ENCODE data around the gene FGD5.
A peak's percentile ranks its signal among the peaks of the same experiment; 100 is the strongest.
"Not testable (repeated sequence)": the region's sequence is repeated elsewhere in the genome, so short reads cannot be mapped to it uniquely, and the experiment has no call there.

Gene FGD5

DNA sequence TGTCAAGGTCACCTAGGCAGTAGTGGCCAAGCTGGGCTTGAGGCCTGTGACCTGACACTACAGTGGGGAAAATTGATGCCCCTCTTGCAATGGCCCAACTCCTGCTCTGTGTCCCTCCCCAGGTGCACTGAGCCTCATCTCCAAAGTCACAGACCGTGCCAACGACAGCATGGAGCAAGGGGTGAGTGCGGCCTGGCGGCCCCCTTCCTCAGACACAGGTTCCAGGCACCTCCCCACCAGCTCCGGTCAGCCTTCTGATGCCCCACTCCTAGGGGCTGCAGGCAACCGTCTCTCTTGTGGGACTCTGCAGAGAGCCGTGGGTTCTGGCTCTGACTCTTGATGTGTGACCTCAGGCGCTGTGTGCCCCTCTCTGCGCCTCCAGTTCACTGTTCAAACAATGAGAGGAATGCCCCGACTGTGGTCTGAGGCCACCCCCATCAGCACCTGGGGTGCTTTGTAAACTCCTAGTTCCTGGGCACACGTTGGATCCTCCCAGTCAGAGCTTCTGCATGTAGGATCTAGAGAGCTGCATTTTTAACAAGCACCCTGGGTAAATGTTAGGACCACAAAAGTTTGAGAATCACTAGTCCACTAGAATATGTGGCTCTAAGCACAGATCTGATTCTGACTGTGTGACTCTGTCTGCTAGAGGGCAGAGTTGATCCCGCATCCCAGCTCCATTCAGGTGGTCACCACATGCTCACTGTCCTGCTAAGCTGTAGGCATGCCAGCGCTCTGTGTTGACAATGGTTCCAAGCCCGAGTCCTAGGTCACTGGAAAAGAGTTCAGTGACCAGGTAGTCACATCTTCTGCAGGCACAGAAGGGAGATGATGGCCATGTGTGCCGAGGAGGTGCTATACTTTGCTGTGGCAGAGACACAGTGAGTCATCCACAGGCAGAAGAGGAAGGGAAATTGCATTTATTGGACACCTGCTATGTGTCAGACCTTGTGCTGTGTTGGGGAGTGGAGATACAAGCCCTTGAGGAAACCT is 82.4 kb downstream of the FGD5 start:
- DNase-seq (ENCODE audit: low read depth in 1 of 2, low spot score in 1 of 2): no peak

DNA sequence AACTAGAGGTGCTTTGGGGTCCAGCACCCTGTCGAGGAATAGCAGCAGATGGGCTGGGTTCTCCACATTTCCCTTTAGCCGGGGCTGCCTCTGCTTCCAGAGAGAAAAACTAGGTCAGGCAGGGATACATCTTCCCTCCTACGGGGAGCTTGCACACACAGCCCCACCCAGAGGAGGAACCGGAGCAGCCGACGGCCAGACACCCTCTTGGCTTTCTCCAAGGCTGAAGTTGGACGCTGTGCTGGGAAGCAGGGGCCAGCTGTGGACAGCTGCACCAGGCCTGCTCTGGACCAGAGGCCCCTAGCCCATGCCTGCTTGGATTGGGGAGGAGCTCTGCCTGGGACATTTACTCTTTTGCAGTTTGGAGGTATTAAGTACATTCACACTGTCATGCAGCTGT is 84.0 kb downstream of the FGD5 start:
- no peak for DNase-seq (ENCODE audit: low read depth in 1 of 2, low spot score in 1 of 2)

GRCh38 chr3:14903501-14903900 is 84.7 kb downstream of the FGD5 start:
- not testable (repeated sequence) for DNase-seq (ENCODE audit: low read depth in 1 of 2, low spot score in 1 of 2)

GRCh38 chr3:14905055-14905657 is 86.4 kb downstream of the FGD5 start:
- no peak for DNase-seq (ENCODE audit: low read depth in 1 of 2, low spot score in 1 of 2)

DNA sequence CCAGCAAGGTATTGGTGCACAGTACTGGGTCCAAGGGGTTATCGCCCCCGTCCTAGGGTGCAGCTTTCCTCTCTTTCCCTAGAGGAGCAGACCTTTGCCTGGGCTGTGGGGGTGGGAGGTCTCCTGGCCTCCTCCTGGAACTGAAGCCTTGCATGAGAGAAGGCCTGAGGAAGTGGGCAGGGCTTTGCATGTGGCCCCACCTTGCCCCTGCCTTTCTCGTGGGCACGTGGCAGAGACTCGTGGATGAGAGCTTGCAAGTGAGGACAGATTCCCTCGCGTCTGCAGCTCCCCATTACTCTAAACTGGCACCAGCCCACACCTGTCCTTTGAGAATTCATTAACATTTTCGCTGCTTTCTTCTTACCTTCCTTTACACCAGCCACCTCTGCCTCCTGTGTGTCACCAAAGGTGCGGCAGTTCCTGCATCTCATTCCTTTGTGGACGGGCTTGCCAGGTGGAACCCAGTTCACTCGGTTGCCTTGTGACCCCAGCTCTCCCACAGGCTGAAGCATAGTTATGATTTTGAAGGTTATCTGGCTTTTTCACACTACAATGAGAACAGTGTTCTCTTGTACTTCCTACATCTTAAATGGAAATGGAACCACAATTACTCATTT is 87.7 kb downstream of the FGD5 start:
- no peak for DNase-seq (ENCODE audit: low read depth in 1 of 2, low spot score in 1 of 2)

DNA sequence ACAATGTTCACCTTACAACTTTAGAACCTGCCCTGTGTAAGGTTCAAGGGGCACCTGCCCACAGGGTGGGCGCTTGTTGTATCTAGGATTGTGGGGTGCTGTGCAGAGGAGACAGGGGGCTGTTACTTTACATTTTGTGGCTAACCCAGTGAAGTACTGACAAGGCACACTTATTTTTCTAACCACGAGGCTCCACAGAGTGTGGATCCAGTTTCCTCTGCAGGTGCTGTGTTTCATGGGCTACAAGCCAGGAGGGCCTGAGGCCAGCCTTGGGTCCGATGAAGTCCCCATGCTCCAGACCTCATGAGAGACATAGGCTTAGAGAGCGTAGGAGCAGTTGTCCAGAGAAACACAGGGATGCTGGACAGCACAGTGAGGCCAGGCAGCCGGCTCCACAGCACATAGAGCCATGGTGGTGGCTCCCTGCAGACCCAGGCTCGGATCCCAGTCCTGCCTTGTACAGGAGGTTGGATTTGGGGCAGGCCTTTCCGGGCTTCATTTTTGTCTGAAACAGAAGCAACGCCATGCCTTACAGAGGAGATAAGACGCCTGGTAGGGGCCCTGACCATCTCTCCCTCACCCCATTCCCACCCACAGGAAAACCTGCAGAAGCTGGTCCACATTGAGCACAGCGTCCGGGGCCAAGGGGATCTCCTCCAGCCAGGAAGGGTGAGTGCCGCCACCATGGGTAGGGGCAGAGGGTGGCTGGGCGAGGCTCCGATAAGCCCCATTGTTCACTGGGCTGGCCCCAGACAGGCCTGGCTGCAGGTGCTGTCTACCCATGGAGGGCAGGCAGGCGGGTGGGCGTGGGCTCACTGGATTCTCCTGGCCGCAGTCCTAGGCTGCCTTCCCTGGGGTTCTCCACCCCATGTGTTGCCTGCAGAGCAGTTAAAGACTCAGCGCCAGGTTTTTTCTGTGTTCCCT is 88.5 kb downstream of the FGD5 start:
- no peak for DNase-seq (ENCODE audit: low read depth in 1 of 2, low spot score in 1 of 2)

DNA sequence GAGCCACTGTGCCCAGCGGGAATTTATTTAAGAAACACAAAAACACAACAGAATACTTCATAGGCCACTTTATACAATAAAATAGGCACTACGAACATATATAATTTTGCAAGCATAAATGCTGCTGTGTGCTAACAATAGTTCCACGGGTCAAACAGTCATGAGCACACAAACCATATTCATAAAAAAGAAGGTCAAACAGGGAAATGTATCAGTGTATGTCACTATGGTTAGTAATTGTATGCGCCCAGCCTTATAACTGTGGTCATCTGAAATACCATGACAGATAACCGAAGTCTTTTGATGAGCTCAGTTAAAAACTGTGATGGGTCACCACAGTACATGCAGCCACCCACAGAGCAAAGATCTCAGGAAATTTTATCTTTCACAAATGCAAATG is 90.5 kb downstream of the FGD5 start:
- no peak for DNase-seq (ENCODE audit: low read depth in 1 of 2, low spot score in 1 of 2)

GRCh38 chr3:14911651-14912050 is 92.9 kb downstream of the FGD5 start:
- no peak for DNase-seq (ENCODE audit: low read depth in 1 of 2, low spot score in 1 of 2)

DNA sequence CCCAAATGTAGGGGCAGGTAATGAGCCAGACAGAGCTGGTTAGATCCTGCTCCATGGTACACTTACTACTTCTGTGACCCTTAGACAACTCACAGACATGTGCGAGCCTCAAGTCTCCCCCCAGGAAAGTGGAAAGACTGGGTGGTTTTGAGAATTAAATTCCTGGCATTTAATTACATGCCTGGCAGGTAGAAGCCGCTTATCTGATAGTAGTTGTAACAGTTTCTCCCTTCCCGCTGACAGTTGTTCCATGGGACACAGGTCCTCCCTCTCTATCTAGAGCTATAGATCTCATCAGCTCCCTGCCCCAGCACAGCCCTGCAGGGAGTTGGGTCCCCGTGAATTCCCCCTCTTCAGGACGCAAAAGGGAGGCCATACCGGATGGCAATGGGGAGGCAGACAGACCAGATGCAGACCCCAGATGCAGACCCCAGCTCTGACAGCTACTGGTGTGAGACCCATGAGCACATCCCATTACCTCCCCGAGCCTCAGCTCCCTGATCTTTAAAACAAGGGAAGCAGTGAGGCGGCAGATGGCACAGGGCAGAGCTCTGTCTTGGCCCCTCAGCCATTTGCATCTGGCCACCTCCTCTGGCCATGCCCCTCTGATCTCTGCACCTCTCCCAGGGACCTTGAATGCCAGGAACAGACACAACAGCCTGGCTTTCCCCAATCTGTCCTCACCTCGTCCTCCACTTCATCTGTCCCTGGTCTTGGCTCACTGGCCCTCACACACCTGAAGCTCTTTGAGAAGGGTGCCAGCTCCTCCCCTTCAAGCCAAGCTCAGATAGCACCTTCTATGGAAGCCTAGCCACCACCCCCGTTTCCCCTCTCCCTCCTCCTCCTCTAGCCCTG is 94.5 kb downstream of the FGD5 start:
- no peak for DNase-seq (ENCODE audit: low read depth in 1 of 2, low spot score in 1 of 2)

- DNase-seq (ENCODE audit: low read depth in 1 of 2, low spot score in 1 of 2): no peak
These were observed 95.4 kb downstream of the FGD5 start for GRCh38 chr3:14913926-14914778.

- no peak for DNase-seq (ENCODE audit: low read depth in 1 of 2, low spot score in 1 of 2)
These were observed 96.0 kb downstream of the FGD5 start for GRCh38 chr3:14914779-14915117.

- DNase-seq (ENCODE audit: low read depth in 1 of 2, low spot score in 1 of 2): no peak
These were observed 97.0 kb downstream of the FGD5 start for GRCh38 chr3:14915636-14916222.

- DNase-seq (ENCODE audit: low read depth in 1 of 2, low spot score in 1 of 2): no peak
These were observed 99.6 kb downstream of the FGD5 start for GRCh38 chr3:14918356-14918860.

DNA sequence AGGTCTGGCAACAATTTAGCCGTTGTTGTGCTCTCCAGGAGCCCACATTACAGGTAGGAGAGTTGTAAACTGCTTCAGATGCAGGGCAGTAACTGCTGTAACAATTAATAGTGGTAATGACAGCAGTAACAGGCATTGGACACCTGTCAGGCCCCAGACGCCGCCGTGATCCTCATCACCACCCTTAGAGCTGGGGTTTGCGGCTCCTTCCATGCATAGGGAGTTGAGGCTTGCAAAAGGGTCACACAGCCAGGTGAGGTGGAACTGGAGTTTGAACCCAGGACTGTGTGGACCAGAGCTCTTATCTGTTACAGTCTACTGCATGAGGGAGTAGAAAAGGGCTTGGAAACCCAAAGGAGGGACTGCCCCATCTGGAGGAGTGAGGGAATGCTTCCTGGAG is 101.8 kb downstream of the FGD5 start:
- no peak for DNase-seq (ENCODE audit: low read depth in 1 of 2, low spot score in 1 of 2)

- peak; percentile 69 to 71 for DNase-seq (ENCODE audit: low read depth in 1 of 2, low spot score in 1 of 2)
These were observed 102.4 kb downstream of the FGD5 start for GRCh38 chr3:14921034-14921616.

DNA sequence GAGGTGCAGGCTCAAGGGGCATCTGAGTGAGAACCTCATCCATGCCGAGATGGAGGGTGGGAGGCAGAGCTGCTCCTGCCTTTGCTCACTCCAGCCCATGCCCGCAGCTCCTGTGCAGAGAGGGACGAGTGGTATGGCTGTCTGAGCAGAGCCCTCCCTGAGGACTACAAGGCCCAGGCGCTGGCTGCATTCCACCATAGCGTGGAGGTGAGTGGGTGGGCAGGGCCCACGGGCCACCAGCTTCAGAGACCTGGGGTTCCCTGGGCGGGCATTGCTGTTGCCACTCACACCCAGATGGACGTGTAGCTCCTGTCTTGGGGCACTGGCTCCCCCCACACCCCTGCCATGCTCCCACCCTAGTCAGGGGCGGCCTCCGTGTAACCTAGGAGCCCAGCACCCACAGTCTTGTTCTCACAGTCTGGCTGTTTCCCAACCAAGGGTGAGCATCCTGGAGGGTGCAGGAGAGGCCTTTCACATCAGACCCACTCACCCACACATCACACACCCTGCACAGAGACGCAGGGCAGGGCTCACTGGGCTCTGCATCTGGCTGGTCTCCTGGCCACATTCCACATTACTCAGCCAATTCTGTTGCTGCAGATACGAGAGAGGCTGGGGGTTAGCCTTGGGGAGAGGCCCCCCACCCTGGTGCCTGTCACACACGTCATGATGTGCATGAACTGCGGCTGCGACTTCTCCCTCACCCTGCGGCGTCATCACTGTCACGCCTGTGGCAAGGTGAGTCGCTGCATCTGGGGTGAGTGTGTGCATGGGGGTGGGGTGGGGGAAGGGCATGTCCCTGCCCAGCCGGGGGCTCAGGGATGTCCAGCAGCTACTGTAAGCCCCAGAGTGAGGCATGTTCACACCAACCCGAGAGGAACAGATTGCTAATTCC is 103.3 kb downstream of the FGD5 start:
- DNase-seq (ENCODE audit: low read depth in 1 of 2, low spot score in 1 of 2): no peak

DNA sequence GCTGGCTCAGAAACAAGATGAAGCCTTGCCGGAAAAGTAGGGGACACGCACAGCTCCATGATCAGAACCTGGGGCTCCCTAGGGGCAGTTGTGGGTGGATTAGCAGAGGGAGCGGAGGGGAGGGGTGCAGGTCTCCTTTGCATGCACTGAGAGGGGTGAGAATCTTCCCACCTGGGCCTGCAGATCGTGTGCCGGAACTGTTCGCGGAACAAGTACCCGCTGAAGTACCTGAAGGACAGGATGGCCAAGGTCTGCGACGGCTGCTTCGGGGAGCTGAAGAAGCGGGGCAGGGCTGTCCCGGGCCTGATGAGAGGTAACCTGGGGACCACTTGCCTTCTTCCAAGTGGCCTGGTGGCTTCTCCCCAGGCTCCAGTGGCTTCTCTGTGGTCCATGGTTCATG is 104.1 kb downstream of the FGD5 start:
- DNase-seq (ENCODE audit: low read depth in 1 of 2, low spot score in 1 of 2): no peak

Measured in stimulated activated CD4-positive, alpha-beta T cell treated with anti-CD3 and anti-CD28 coated beads, Interleukin-15, amount 100 ng/mL, for 1 hour (primary cell).